Transverse colon (tissue), 4 donors: Measurements from ENCODE around the gene PRKG1.

Source experiments
- EP300 ChIP-seq: sonication (generic); formaldehyde crosslinking; IDR thresholded peaks from one replicate; pipeline ENCODE4 v1.6.1; 2017; ENCODE audit warnings: antibody characterized with exemption, low read depth
- POLR2A ChIP-seq: fragments of 450-650 bp; IDR thresholded peaks from one replicate; pipeline ENCODE4 v1.6.1; 2016; ENCODE audit warnings: antibody characterized with exemption, mild to moderate bottlenecking, moderate library complexity
- POLR2AphosphoS5 ChIP-seq, 3 donors: sonication (generic); formaldehyde crosslinking; IDR thresholded peaks; one replicate each; pipeline ENCODE4 v1.6.1; 2016; ENCODE audit warnings: antibody characterized with exemption in 3 of 3
- TF ChIP-seq, protein P1 (sequence below), 5 experiments: fragments of 200-600 bp in 3 of 5; fragments of 450-650 bp in 2 of 5; sonication (generic) in 3 of 5; IDR thresholded peaks; 1 replicate in 2 of 5; 2 replicates in 3 of 5; pipeline ENCODE4 v1.5.1; 2016 to 2017; ENCODE audit warnings: antibody characterized with exemption in 5 of 5, inconsistent platforms in 3 of 5, mild to moderate bottlenecking in 2 of 5, moderate library complexity in 1 of 5

DNA sequence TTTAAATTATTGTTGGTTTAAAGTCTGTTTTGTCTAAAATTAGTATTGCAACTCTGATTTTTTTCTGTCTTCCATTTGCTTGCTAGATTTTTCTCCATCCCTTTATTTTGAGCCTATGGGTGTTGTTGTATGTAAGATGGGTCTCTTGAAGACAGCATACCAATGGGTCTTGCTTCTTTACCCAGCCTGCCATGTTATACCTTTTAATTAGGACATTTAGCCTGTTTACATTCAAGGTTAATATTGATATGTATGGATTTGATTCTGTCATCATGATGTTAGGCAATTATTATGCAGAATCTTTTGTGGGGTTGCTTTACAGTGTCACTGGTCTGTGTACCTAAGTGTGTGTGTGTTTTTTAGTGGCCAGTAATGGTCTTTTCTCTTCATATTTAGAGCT, 906.5 kb downstream of the PRKG1 start:
- TF ChIP-seq POLR2AphosphoS5 (IDR thresholded peaks at IDR 0.05) (no peak), EP300 (no peak), POLR2A (no peak)
- TF ChIP-seq, protein P1, sequence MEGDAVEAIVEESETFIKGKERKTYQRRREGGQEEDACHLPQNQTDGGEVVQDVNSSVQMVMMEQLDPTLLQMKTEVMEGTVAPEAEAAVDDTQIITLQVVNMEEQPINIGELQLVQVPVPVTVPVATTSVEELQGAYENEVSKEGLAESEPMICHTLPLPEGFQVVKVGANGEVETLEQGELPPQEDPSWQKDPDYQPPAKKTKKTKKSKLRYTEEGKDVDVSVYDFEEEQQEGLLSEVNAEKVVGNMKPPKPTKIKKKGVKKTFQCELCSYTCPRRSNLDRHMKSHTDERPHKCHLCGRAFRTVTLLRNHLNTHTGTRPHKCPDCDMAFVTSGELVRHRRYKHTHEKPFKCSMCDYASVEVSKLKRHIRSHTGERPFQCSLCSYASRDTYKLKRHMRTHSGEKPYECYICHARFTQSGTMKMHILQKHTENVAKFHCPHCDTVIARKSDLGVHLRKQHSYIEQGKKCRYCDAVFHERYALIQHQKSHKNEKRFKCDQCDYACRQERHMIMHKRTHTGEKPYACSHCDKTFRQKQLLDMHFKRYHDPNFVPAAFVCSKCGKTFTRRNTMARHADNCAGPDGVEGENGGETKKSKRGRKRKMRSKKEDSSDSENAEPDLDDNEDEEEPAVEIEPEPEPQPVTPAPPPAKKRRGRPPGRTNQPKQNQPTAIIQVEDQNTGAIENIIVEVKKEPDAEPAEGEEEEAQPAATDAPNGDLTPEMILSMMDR (IDR thresholded peaks at IDR 0.05) = no peak
